Activated CD4-positive, alpha-beta T cell treated with anti-CD3 and anti-CD28 coated beads, Interleukin-2, amount 50 U/mL, for 48 hours (primary cell): ENCODE measurements around the gene WWP2.
"Not testable (repeated sequence)": the region's sequence is repeated elsewhere in the genome, so short reads cannot be mapped to it uniquely, and the experiment has no call there.

ENCODE experiments used
- DNase-seq, 2 experiments: peaks; one replicate each; pipeline ENCODE4 v3.0.0-alpha.2; 2020

The WWP2 gene

DNA sequence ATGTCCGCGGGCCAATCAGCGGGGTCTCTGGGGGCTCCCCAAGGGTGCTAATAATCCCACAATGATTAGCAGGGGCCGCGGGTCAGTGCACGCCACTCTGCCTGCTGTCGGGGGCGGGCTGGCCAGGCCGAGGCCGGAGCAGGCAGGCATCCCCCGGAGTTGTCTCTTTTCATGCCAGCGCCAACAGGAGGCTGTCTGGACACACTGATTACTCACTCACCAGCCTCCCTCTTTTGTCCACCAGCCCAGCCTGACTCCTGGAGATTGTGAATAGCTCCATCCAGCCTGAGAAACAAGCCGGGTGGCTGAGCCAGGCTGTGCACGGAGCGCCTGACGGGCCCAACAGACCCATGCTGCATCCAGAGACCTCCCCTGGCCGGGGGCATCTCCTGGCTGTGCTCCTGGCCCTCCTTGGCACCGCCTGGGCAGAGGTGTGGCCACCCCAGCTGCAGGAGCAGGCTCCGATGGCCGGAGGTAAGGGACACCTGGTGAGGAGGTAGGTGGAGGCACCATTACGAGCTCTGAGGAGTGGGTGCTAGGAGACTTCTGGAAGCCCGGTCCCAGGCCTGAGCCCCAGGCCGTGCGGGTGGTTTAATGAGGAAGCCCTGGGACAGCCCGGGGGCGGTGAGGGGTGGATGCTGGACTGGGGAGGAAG lies 189.0 kb downstream of the WWP2 start, which contains the start of gene CLEC18A:
CLEC18A (plus strand) TSS at position 318 of the 655 bp plus-strand sequence; CDS start at position 351, 33 bp downstream.
- DNase-seq = not testable (repeated sequence)

DNA sequence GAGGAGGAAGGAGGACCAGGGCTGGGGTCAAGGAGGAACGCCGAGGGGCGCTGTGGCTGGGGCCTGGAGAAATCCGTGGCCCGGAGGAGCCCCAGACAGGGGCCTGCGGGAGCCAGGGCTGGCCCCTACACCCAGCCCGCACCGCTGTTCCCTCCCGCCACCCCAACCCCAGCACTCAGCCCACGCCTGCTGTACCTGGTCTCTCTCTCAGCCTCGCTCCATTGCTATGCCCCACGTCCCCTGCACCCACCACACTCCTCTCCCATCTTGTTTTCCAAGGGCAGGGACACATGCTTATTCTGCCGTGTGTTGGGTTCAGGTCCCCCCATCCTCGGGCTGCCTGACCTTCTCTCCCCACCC lies 189.5 kb downstream of the WWP2 start:
- not testable (repeated sequence) for DNase-seq

DNA sequence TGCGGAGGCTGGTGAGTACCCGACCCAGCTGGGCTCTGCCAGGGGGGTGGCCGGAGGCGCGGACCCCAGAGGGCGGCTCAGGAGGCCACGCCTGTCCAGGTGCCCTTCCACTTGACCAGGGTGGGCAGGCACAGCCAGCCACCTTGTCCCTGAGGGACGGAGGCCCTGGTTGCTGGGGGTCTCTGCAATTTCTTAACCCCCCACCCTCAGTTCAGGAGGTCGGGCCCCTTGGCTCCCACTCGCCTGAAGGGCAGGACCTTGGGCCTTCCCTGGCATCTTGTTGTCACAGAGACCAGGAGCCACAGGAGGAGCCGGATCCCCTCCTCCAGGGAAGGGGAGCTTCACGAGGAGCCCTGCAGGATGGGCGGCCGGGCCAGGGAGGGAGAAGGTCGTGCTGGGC lies 190.0 kb downstream of the WWP2 start:
- not testable (repeated sequence) for DNase-seq

- DNase-seq = not testable (repeated sequence)
Measured at GRCh38 chr16:69952572-69953355, 190.6 kb downstream of the WWP2 start.

GRCh38 chr16:69954241-69954640 lies 192.1 kb downstream of the WWP2 start:
- not testable (repeated sequence) for DNase-seq

GRCh38 chr16:69963312-69963711 lies 201.2 kb downstream of the WWP2 start:
- not testable (repeated sequence) for DNase-seq

GRCh38 chr16:69964960-69965660 lies 203.0 kb downstream of the WWP2 start:
- DNase-seq = not testable (repeated sequence)

DNA sequence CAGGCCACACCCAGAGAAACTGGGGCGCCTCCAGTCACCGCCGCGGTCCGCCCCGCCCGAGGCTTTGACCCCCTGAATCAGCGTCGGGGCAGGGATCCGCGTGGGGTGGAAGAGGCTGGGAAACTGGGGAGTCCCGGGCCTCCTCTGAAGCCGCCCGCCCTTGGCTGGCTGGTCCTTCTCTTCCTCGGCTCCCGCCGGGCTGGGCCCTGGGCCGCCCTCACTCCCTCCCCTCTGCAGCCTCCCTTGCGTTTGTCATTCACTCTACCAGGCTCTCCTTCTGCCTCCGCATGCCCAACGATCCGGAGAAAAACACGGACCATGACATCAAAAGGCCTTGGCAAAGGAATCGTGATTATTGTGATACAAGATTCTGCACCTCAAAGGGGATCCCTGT lies 203.5 kb downstream of the WWP2 start:
- DNase-seq = not testable (repeated sequence)

- not testable (repeated sequence) for DNase-seq
Measured at GRCh38 chr16:69967688-69968087, 205.6 kb downstream of the WWP2 start.

DNA sequence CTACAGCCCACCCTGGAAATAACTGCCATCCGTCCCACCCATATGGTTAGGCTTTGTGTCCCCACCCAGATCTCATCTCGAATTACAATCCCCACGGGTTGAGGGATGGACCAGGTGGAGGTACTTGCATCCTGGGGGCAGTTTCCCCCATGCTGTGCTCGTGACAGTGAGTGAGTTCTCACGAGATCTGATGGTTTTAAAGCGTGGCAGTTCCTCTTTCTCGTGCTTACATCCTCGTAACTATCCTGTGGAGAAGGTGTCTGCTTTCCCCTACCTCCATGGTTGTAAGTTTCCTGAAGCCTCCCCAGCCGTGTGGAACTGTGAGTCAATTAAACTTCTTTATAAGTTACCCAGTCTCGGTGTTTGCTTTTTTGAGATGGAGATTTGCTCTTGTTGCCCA lies 206.0 kb downstream of the WWP2 start:
- not testable (repeated sequence) for DNase-seq

GRCh38 chr16:69969657-69970056 lies 207.5 kb downstream of the WWP2 start:
- DNase-seq = not testable (repeated sequence)

- DNase-seq = not testable (repeated sequence)
Measured at GRCh38 chr16:69972120-69972519, 210.0 kb downstream of the WWP2 start.

DNA sequence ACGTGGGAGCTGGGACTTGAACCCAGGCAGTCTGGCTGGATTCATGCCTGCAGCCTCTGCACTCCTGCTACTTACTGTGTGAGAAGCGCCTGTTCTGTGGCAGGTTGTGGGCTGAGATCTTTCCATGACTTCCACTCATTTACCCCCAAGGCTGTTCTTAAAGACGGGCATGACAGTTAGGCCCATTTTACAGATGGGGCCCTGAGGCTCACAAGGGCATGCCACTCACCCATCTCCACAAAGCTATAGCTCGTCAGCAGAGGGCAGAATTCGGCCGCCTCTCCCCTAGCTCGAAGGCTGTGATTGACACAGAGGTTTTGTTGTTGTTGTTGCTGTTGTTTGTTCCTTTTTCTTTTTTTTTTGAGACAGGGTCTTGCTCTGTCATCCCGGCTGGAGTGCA lies 210.8 kb downstream of the WWP2 start:
- not testable (repeated sequence) for DNase-seq

DNA sequence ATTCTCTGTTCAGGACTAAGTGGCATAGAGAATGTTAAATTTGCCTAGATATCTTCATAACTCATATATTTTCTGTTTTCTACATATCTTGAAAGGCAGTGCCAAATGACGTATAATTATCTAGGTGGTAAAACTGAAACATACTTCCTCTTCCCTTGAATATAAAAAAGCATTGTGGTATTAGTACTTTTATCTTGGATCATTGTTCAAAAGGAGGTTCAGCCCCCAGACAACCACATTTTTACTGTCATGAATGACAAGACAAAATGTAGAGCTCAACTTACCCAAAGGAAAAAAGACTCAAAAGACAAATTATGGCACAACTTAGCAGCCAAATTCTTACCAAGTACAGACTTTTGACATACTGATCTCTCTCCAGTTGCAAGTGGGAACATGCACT lies 223.1 kb downstream of the WWP2 start:
- DNase-seq = not testable (repeated sequence)
